GM12865 (cell line): ENCODE measurements around the gene CYS1.
A peak's percentile ranks its signal among the peaks of the same experiment; 100 is the strongest.

ENCODE experiments used
- DNase-seq: peaks from one replicate; pipeline ENCODE4 v3.0.0; 2010; ENCODE audit warnings: low read depth
- H3K4me3 ChIP-seq: 2 replicates; pipeline ENCODE4 v1.5.1; 2011; ENCODE audit warnings: mild to moderate bottlenecking, low read depth, low read length, control low read depth
- CTCF ChIP-seq: IDR thresholded peaks from 2 replicates; pipeline ENCODE4 v1.5.1; 2011; ENCODE audit warnings: low read length, control low read depth, low read depth, inconsistent platforms; ENCODE audit not compliant: insufficient read depth; ENCODE audit errors: missing control alignments

The CYS1 gene

DNA sequence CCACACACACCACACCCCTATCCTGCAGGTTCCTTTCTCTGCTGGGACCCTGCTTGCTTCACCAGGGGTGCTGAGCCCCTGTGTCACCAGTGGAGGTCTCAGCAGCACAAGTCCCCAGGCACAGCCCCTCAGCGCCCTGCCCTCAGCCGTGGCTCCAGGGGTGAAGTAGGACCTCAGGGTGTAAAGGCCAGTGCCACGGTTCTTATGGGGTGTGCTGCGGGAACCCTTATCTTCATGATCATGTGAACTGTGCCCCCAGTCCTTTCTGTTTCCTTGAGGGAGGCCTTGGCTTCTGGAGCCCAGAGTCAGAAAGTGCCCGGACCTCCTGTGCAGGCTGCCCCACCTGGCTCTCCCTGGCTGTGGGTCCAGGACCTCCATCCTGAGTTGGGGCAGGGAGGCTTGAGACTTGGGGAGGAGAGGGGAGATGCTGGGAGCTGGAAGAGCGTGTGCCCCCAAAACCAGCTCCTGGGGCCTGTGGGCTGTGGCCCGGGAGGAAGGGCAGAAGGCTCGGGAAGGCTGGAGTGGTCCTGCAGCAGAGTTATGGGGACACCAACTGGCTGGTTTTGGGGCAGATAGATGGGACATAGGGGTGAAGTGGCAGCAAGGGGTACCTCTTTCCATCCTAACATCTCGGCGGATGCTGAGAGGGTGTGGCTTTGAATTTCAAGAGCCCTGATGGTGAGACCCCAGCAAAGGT lies 57.1 kb downstream of the CYS1 start:
- DNase-seq, result no peak

DNA sequence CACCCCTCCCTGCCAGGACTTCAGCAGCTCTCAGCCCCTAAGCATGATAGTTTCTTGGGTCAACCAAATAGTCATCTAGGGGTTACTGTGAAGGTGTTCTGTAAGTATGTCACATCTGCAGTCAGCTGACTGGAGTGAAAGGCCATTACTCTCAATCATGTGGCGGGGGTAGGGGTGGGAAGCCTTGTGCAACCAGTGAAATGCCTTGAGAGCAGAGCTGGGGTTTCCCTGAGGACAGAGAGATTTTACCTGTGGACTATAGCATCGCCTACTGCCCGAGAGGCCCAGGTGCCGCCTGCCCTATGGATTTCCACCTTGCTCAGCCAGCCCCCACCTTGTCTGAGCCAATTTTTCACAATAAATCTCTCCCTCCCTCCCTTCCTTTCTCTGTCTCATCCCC lies 57.8 kb downstream of the CYS1 start:
- peak; percentile 32 for TF ChIP-seq CTCF
- H3K4me3 ChIP-seq, result no peak overlapping the region
- no peak for DNase-seq

More for the DNA sequence above, 57.1 kb downstream of the CYS1 start:
- TF ChIP-seq CTCF, result no peak
- no peak overlapping the region for H3K4me3 ChIP-seq

DNA sequence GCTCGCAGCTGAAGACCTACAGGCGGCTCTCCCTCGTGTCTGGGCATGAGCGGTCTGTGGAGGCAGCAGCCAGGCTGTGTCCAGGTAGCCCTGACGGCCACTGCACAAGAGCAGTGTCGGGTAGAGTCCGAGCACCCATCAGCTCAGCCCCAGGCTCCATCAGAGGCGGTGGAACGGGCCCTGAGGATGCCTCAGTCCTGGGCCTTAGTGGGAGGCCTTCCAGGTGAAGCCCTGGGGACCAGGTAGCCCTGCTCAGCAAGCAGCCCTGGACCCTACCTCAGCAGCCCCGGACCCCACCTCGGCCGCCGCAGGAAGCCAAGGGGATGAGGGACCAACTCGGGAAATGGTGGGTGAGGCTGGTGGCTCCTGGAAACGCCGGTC lies 58.2 kb downstream of the CYS1 start:
- no peak overlapping the region for H3K4me3 ChIP-seq
- DNase-seq, result no peak
- no peak for TF ChIP-seq CTCF

DNA sequence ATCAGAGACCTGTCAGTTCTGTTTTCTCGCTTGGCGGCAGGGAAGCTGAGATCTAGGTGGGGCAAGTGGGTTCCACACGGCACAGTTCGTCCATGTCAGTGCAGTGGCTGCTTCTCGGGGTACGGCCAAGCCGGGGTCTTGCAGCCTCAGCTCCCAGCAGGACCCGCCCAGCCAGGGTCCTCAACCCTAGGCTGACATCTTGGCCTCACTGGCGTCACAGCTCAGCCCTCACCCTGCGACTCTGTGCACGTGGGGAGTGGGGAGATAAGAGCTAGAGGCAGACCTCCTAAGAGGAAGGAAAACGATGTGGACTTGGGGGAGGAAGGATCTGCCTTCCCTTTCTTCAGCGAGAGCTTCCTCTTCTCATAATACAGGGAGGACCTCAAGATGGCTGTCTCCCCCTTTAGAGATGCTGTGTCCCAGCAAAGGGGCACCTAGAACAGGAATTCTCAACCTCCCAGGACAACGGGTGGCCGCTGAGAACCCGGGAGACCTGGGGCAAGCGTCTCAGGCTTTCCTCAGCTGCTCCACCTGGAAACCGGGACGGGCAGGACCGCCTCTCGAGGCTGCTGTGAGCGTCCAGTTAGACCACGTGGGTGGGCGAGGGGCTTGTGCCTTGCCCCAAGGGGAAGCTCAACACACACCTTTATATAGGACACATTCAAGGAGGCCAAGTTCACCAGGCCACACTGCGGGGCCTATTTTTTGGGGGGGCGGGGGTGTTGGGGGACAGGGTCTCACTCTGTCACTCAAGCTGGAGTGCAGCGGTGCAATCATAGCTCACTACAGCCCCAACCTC lies 60.4 kb downstream of the CYS1 start:
- no peak overlapping the region for H3K4me3 ChIP-seq
- TF ChIP-seq CTCF, result no peak
- no peak for DNase-seq

- DNase-seq, result no peak
- TF ChIP-seq CTCF, result no peak
- no peak overlapping the region for H3K4me3 ChIP-seq
Measured at GRCh38 chr2:10019174-10019573, 61.0 kb downstream of the CYS1 start.

DNA sequence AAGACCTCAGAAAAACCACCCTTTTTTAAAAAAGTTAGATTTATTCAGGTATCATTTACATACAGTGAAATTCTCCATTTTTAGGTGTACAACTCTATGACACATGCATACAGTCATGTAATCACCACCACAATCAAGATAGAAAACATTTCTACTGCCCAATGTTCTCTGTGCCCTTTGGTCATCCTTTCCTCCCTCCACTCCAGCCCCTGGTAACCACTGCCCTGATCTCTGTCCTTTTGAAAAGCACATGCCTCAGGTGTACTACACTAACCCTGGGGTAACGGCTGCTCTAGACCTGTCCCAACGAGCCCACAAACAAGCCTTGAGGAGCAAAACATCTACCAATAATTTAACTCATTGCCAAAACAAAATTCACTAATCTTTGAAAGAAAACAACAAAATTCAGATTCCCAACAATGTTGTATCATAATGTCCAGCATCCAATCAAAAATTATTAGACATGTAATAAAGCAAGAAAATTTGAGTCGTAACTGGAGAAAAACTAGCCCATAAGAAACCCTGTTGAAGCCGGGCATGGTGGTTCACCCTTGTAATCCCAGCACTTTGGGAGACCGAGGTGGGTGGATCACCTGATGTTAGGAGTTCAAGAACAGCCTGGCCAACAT lies 62.8 kb downstream of the CYS1 start:
- H3K4me3 ChIP-seq, result no peak overlapping the region
- no peak for TF ChIP-seq CTCF
- no peak for DNase-seq
